GM19395 (cell line): ENCODE results near the gene FHDC1.

Source experiments
- ATAC-seq: cut with Tn5 transposase; IDR thresholded peaks from one replicate; pipeline ENCODE4 v1.9.1; 2021; ENCODE audit warnings: mild to moderate bottlenecking, moderate library complexity; ENCODE audit not compliant: unreplicated experiment

FHDC1 gene

GRCh38 chr4:153001626-153002025, 65.5 kb downstream of the FHDC1 start:
- no peak for ATAC-seq

GRCh38 chr4:153002110-153002509, 66.0 kb downstream of the FHDC1 start:
- ATAC-seq = no peak

- ATAC-seq = no peak
These were observed 68.1 kb downstream of the FHDC1 start for GRCh38 chr4:153004081-153004850.

- no peak for ATAC-seq
These were observed 69.8 kb downstream of the FHDC1 start for GRCh38 chr4:153005899-153006381.

- ATAC-seq = peak; percentile 92
These were observed 72.6 kb downstream of the FHDC1 start for GRCh38 chr4:153008578-153009199.

DNA sequence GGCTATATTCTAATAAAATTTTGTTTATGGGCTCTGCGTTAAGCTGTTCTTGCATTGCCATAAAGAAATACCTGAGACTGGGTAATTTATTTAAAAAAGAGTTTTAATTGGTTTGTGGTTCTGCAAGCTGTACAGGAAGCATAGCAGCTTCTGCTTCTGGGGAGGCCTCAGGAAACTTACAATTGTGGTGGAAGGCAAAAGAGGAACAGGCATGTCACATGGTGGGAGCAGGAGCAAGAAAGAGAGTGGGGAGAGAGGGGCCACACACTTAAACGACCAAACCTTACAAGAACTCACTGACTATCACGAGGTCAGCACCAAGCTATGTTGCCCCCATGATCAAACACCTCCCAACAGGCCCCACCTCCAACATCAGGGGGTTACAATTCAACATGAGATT, 74.0 kb downstream of the FHDC1 start:
- no peak for ATAC-seq

GRCh38 chr4:153013202-153013977, 77.3 kb downstream of the FHDC1 start:
- no peak for ATAC-seq

GRCh38 chr4:153014460-153014859, 78.3 kb downstream of the FHDC1 start:
- ATAC-seq = no peak

GRCh38 chr4:153016592-153016991, 80.5 kb downstream of the FHDC1 start:
- no peak for ATAC-seq

DNA sequence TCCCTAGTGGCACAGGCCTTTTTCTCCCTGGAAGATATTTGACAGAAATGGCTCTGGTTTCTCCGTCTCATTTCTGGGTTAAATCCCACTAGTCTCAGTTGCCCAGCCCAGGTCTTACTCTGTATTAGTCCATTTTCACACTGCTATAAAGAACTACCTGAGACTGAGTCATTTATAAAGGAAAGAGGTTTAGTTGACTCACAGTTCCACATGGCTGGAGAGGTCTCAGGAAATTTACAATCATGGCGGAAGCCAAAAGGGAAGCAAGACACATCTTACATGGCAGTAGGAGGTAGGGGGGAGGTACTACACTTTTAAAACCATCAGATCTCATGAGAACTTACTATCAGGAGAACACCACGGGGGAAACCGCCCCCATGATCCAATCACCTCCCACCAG, 81.9 kb downstream of the FHDC1 start:
- no peak for ATAC-seq

- no peak for ATAC-seq
These were observed 82.6 kb downstream of the FHDC1 start for GRCh38 chr4:153018684-153019083.

DNA sequence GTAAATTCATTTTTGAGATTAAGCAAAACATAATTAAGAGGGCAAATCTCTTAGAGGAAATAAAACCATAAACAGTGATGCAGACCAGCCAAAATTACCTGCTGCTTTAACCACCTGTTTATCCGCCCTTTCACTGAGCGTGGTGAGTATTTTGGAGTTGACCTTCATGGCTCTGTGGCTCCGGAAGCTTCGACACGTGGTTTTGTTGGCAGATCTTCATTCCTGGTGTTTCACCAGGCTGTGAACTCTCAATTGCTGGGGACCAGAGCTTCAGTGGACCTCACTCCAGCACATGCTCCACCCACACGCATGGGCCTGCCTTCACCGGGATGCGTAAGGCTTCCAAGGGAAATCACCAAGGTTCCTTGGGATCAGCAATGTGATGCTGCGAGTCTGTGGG, 83.8 kb downstream of the FHDC1 start:
- ATAC-seq = no peak

DNA sequence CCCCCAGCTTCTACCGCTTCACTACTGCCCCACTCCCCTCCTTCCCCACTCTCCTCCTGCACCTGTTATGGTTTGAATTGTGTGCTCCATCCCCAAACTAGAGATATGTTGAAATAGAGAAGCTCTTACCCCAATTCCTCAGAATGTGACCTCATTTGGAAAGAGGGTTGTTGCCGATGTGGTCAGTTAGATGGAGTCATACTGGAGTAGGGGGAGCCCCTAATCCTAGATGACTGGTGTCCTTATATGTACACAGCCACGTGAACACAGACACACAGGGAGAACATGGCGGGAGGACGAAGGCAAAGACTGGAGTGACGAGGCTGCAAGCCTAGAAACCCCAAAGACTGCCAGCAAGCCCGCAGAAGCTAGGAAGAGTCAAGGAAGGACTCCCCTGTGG, 84.3 kb downstream of the FHDC1 start:
- ATAC-seq = no peak

- ATAC-seq = no peak
These were observed 85.2 kb downstream of the FHDC1 start for GRCh38 chr4:153021276-153021675.

GRCh38 chr4:153022241-153022715, 86.2 kb downstream of the FHDC1 start:
- ATAC-seq = no peak

- ATAC-seq = no peak
These were observed 87.0 kb downstream of the FHDC1 start for GRCh38 chr4:153023139-153023538.

GRCh38 chr4:153023692-153024394, 87.7 kb downstream of the FHDC1 start:
- no peak for ATAC-seq

GRCh38 chr4:153024466-153024865, 88.3 kb downstream of the FHDC1 start:
- no peak for ATAC-seq

- ATAC-seq = no peak
These were observed 89.3 kb downstream of the FHDC1 start for GRCh38 chr4:153025406-153025805.

DNA sequence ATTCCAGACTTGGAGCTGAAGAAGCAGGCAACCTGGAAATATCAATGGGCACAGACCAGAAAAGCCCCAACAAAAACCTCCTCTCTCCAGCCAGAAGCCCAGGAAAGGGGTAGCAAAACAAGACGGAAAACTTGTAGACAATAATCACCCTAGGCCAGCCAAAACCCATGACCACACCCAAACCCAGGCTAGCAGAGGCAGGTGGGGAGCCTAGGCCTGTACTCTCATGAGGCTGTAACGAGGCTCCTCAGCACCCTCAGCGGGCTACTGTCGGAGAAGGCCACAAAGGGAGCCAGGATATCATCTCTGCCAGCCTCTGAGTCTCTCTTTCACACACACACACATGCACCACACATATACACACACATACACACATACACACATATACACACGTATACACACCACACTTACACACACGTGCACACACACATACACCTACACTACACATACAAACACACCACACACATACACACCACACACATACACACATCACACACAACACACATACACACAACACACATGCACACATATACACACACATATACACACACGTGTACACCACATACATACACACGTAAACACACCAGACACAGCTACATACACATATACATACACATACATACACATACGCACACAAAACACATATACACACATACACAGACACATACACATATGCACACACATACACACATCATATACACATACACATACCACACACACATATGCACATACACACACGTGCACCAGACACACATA, 90.6 kb downstream of the FHDC1 start:
- no peak for ATAC-seq
